Mesendoderm (in vitro differentiated cells): ENCODE data around the gene CLDN3. TPM values are rescaled to one million over a fixed set of nuclear protein-coding genes. Genes with fewer than 3 reads are reported as not detected.

Experiments used
- DNase-seq: peaks from one replicate; pipeline ENCODE4 v3.0.0; 2013
- H2AK5ac ChIP-seq: 2 replicates; pipeline ENCODE4 v1.6.1; 2013; ENCODE audit warnings: low read length, inconsistent platforms
- H2BK120ac ChIP-seq: 2 replicates; pipeline ENCODE4 v1.6.1; 2013; ENCODE audit warnings: low read depth, mild to moderate bottlenecking, low read length, moderate library complexity, mixed read lengths
- H2BK15ac ChIP-seq: replicated peaks from 2 replicates; pipeline ENCODE4 v1.6.1; 2013; ENCODE audit warnings: low read depth, mild to moderate bottlenecking, moderate library complexity
- H2BK5ac ChIP-seq: 2 replicates; pipeline ENCODE4 v1.6.1; 2013; ENCODE audit warnings: low read length, inconsistent platforms
- H3K18ac ChIP-seq: 2 replicates; pipeline ENCODE4 v1.6.1; 2013; ENCODE audit warnings: mild to moderate bottlenecking, low read length, mixed read lengths
- H3K23ac ChIP-seq: one replicate; pipeline ENCODE4 v1.6.1; 2013; ENCODE audit warnings: low read length
- H3K27ac ChIP-seq: 2 replicates; pipeline ENCODE4 v1.5.1; 2013; ENCODE audit warnings: low read depth, mild to moderate bottlenecking, inconsistent platforms, low read length, moderate library complexity
- H3K27me3 ChIP-seq: 2 replicates; pipeline ENCODE4 v1.6.1; 2013; ENCODE audit warnings: low read length, control low read depth, mild to moderate bottlenecking, inconsistent platforms; ENCODE audit not compliant: insufficient read depth, poor library complexity
- H3K36me3 ChIP-seq: 2 replicates; pipeline ENCODE4 v1.6.1; 2013; ENCODE audit warnings: low read length, inconsistent platforms; ENCODE audit not compliant: control insufficient read depth, insufficient read depth
- H3K4ac ChIP-seq: one replicate; pipeline ENCODE4 v1.6.1; 2013; ENCODE audit warnings: low read depth, mild to moderate bottlenecking, low read length, moderate library complexity
- H3K4me1 ChIP-seq: 2 replicates; pipeline ENCODE4 v1.6.1; 2013; ENCODE audit warnings: low read depth, low read length, inconsistent platforms; ENCODE audit not compliant: control insufficient read depth
- H3K4me2 ChIP-seq: 2 replicates; pipeline ENCODE4 v1.6.1; 2013; ENCODE audit warnings: low read length
- H3K4me3 ChIP-seq: 2 replicates; pipeline ENCODE4 v1.5.1; 2013; ENCODE audit warnings: mild to moderate bottlenecking, low read length
- H3K56ac ChIP-seq: one replicate; pipeline ENCODE4 v1.6.1; 2013; ENCODE audit warnings: low read length
- H3K79me1 ChIP-seq: 2 replicates; pipeline ENCODE4 v1.6.1; 2013; ENCODE audit warnings: low read length, inconsistent platforms
- H3K79me2 ChIP-seq: 2 replicates; pipeline ENCODE4 v1.6.1; 2013; ENCODE audit warnings: mild to moderate bottlenecking, low read length; ENCODE audit not compliant: control insufficient read depth, insufficient read depth
- H3K9ac ChIP-seq: 2 replicates; pipeline ENCODE4 v1.6.1; 2013; ENCODE audit warnings: low read length, inconsistent platforms
- H4K5ac ChIP-seq: one replicate; pipeline ENCODE4 v1.6.1; 2013; ENCODE audit warnings: low read length
- H4K8ac ChIP-seq: one replicate; pipeline ENCODE4 v1.6.1; 2013; ENCODE audit warnings: low read depth, mild to moderate bottlenecking, control low read depth, low read length, moderate library complexity
- WGBS: extraction: QIAGEN DNeasy Blood & Tissue Kit; methylation state at CpG from one replicate; pipeline ENCODE4 v1.1.7; 2013; ENCODE audit warnings: low lambda C conversion rate, missing lambda C conversion rate; ENCODE audit not compliant: insufficient coverage; ENCODE audit errors: extremely low coverage; 5-methylcytosine and 5-hydroxymethylcytosine counted together
- polyA plus RNA-seq, 2 experiments: library from polyadenylated mRNA; stranded (reverse); fragments of 200-250 nt; gene quantifications; one replicate each; pipeline ENCODE4 v1.2.3, GENCODE V29; 2013

The CLDN3 gene, protein sequence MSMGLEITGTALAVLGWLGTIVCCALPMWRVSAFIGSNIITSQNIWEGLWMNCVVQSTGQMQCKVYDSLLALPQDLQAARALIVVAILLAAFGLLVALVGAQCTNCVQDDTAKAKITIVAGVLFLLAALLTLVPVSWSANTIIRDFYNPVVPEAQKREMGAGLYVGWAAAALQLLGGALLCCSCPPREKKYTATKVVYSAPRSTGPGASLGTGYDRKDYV
- polyA plus RNA-seq (2013, experiment 1 of 2), result 1.6 TPM
- 1.7 TPM for polyA plus RNA-seq (2013, experiment 2 of 2)

DNA sequence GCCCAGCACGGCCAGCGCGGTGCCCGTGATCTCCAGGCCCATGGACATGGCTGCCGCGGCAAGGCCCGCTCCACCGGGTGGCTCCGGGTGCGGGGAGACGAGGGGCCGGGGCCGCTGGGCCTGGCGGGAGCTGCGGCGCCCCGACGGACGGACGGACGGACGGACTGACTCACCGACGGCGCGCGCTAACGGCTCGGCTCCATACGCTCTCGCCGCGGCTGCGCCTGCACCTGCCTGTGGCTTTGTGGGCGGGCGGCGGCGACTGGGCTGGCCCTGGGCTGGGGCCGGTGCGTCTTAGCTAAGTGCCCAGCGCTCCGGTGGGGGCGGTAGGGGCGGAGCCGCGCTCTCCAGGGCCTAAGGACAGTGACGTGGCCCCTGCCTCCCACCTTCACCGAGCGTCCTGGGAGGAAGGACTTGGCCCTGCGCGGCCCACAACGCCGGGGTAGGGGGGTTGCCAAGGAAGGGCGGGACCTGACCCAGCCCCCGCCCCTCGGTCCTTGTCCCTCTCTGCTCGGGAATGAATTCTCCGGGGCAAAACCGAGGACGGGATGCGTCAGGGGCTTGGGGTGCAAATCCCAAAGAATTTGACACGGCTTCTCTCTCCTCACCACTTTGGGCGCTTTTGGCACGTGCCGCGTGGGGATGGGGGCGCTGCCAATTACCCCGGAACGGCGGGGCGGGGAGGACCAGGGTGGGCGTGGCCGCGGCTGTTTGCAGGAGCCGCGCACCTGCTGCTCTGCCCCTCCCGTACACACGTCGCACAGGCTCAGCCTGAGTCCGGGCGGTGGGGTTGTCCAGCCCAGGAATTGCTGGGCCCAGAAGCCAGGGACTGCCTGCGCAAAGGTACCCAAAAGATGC lies at the start of gene CLDN3:
Gene CLDN3, minus strand, starts transcription at position 269 of the 858 bp plus-strand sequence. Its CDS starts 221 bp downstream, at position 48.
- Histone ChIP-seq H3K79me2 (no peaks in the 10 kb centered on the region), H3K4me2 (peak within 1 kb of the TSS; percentile 49), H3K18ac (no peak within 1 kb of the TSS), H2BK5ac (no peak within 1 kb of the TSS), H3K56ac (peak within 1 kb of the TSS; percentile 64), H3K9ac (no peak within 1 kb of the TSS), H3K4me3 (no peak within 1 kb of the TSS), H3K27ac (no peak within 1 kb of the TSS), H2BK120ac (no peak within 1 kb of the TSS), H4K8ac (no peak within 1 kb of the TSS), H4K5ac (no peak within 1 kb of the TSS), H3K79me1 (no peaks in the 10 kb centered on the region), H3K23ac (no peak within 1 kb of the TSS), H3K27me3 (no peaks in the 10 kb centered on the region), H3K4me1 (no peaks in the 10 kb centered on the region), H2BK15ac (no peak within 1 kb of the TSS), H3K36me3 (no peaks in the 10 kb centered on the region), H2AK5ac (no peak within 1 kb of the TSS), H3K4ac (no peak within 1 kb of the TSS)
- WGBS, result no CpG with 5 or more reads among the region's 82 CpGs
- peak; percentile 83 for DNase-seq

DNA sequence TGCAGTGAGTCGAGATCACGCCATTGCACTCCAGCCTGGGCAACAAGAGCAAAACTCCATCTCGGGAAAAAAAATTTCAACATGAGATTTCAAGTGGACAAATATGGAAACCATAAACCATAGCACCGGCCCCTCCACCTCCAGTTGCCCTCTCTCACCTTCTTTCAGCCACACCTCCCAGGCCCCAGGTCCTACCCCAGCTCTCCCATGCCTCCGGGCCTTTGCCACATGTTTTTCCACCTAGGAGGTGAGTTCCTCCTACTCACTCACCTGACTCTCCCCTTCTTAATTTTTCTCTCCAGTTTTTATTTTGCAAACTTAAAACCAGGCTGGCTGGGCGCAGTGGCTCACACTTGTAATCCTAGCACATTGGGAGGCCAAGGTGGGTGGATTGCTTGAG lies 47.1 kb upstream of the CLDN3 start:
- Histone ChIP-seq H3K4me3 (no peak overlapping the region), H3K27ac (no peak overlapping the region), H3K4me1 (no peaks in the 10 kb centered on the region), H2BK5ac (no peak overlapping the region), H3K56ac (no peak overlapping the region), H3K9ac (no peak overlapping the region), H2AK5ac (no peak overlapping the region), H2BK15ac (no peak overlapping the region), H3K79me2 (no peaks in the 10 kb centered on the region), H3K36me3 (no peaks in the 10 kb centered on the region), H3K4ac (no peak overlapping the region), H3K4me2 (no peak overlapping the region), H4K8ac (no peak overlapping the region), H3K23ac (no peak overlapping the region), H3K18ac (no peak overlapping the region), H2BK120ac (no peak overlapping the region), H4K5ac (no peak overlapping the region), H3K79me1 (no peaks in the 10 kb centered on the region), H3K27me3 (no peaks in the 10 kb centered on the region)
- DNase-seq, result no peak
- no CpG with 5 or more reads among the region's 6 CpGs for WGBS

DNA sequence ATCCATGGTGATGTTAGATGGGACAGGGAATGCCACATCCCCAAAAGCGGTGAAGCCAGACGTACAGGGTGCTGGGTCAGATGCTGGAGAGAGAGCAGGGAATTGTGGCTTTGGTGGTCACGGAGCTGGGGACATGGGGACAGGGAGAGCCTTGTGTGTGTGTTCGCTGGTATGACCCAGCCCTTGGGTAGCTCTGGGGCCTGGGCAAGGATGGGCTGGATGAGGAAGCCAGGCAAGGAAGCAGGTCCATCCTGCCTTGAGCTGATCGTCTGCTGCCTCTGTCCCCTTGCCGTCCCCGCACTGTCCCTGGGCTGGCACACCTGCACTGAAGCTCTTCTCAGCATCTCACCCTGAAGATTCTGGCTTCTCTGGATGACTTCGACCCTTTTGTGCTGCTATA lies 45.4 kb upstream of the CLDN3 start:
- Histone ChIP-seq H3K36me3 (no peaks in the 10 kb centered on the region), H3K9ac (no peak overlapping the region), H3K79me1 (no peaks in the 10 kb centered on the region), H4K5ac (no peak overlapping the region), H3K56ac (no peak overlapping the region), H3K18ac (no peak overlapping the region), H3K4me2 (no peak overlapping the region), H3K4me1 (no peaks in the 10 kb centered on the region), H3K27ac (no peak overlapping the region), H4K8ac (no peak overlapping the region), H2AK5ac (no peak overlapping the region), H2BK5ac (no peak overlapping the region), H3K27me3 (no peaks in the 10 kb centered on the region), H3K4ac (no peak overlapping the region), H3K23ac (no peak overlapping the region), H3K79me2 (no peaks in the 10 kb centered on the region), H2BK15ac (no peak overlapping the region), H2BK120ac (no peak overlapping the region), H3K4me3 (no peak overlapping the region)
- DNase-seq, result no peak
- no CpG with 5 or more reads among the region's 8 CpGs for WGBS

DNA sequence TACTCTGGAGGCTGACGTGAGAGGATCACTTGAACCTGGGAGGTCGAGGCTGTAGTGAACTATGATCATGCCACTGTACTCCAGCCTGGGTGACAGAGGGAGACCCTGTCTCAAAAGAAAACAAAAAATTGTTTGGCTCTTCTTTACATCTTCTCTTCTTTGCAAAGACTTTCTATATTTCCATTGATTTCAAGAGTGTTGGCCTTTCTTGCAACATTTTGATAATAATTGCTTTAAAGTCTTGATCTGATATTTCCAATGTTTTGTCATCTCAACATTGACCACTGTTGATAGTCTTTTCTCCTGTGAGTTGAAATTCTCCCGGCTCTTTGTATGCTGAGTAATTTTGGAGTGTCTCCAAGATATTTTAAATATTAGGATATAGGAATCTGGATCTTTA lies 42.9 kb upstream of the CLDN3 start:
- no peak overlapping the region for H2BK5ac ChIP-seq
- H3K79me1 ChIP-seq, result no peaks in the 10 kb centered on the region
- no peak overlapping the region for H4K5ac ChIP-seq
- no peak overlapping the region for H2BK15ac ChIP-seq
- no peaks in the 10 kb centered on the region for H3K79me2 ChIP-seq
- no peak overlapping the region for H3K56ac ChIP-seq
- no peak overlapping the region for H3K27ac ChIP-seq
- H4K8ac ChIP-seq, result no peak overlapping the region
- H3K4me2 ChIP-seq, result no peak overlapping the region
- H3K9ac ChIP-seq, result no peak overlapping the region
- H2AK5ac ChIP-seq, result no peak overlapping the region
- H3K27me3 ChIP-seq, result no peaks in the 10 kb centered on the region
- H3K23ac ChIP-seq, result no peak overlapping the region
- H3K36me3 ChIP-seq, result no peaks in the 10 kb centered on the region
- WGBS, result no CpG with 5 or more reads among the region's 3 CpGs
- no peaks in the 10 kb centered on the region for H3K4me1 ChIP-seq
- H3K4ac ChIP-seq, result no peak overlapping the region
- no peak overlapping the region for H3K4me3 ChIP-seq
- H2BK120ac ChIP-seq, result no peak overlapping the region
- no peak overlapping the region for H3K18ac ChIP-seq
- no peak for DNase-seq

DNA sequence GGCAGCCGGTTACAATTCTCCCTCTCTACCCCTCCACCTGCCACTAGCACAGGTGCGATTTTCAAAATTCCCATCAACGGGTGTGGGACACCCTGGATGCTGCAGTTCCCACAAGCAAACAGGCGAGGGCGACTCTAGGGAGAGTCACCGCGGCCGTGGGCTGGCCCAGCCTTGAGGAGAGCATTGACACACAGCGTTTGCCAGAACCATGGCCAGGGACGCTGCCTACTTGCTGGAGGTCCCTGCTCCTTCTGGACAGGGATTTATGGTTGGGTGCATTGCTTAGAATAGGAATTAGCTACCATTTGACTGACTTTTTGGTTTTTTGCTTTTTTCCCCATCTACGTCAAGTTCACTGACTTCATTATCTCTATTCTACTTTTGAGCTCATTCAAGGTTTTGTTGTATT lies 41.7 kb upstream of the CLDN3 start:
- Histone ChIP-seq H3K18ac (no peak overlapping the region), H3K4ac (no peak overlapping the region), H2BK5ac (no peak overlapping the region), H4K5ac (no peak overlapping the region), H3K23ac (no peak overlapping the region), H3K36me3 (no peaks in the 10 kb centered on the region), H3K4me3 (no peak overlapping the region), H3K9ac (no peak overlapping the region), H2BK120ac (no peak overlapping the region), H3K27me3 (no peaks in the 10 kb centered on the region), H3K27ac (no peak overlapping the region), H3K79me1 (no peaks in the 10 kb centered on the region), H4K8ac (no peak overlapping the region), H3K4me2 (no peak overlapping the region), H2AK5ac (no peak overlapping the region), H3K79me2 (no peaks in the 10 kb centered on the region), H3K4me1 (no peaks in the 10 kb centered on the region), H2BK15ac (no peak overlapping the region), H3K56ac (no peak overlapping the region)
- DNase-seq, result peak; percentile 85
- WGBS, result no CpG with 5 or more reads among the region's 11 CpGs
